ENCODE measurements around the gene TMEM52. TPM values are rescaled to one million over a fixed set of nuclear protein-coding genes. Genes with fewer than 3 reads are reported as not detected.

The TMEM52 gene
- total and polyA plus RNA-seq, 2 of the 13 experiments (the other 11 are each of a cell fraction or from before 2014, with no cell fraction given) = 13.2 to 18.7 TPM

DNA sequence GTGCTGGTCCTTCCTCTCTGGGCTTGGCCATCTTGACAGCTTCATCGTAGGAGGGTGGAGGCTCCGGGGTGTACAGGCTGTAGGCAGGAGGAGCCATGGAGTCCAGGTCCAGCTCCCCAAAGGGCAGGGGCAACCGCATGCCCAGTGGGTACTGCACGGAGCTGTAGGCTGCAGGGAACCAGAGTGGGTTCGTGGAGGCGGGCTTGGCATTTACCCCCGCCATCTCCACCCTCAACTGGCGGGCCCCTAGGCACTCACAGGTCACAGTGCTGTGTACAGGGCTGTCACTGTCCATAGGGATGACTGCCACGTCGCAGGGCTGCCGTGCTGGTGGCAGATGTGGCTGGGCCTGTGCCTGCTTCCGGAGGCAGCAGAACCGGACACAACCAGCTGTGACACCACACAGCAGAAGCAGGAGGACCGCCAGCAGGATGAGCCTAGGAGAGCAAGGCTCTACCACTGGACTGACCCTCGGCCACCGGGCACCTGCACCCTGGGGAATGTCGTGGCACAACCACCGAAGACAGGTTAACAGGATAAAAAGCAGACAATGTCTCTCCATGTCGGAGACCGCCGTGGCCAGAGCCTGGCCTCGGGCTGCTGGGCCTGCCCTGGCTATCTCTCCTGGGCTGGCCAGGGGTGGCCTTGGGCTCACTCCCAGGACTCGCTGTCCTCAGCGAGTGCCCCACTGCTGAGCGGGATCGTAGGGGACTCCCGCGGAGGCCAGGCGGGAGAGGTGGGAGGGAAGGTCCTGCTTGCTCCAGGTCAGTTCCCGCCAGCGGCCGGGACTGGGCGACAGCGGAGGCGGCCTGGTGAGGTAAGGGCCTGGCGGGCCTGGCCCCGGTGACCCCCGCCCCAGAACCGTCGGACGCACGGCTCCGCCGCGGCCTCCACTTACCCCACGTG lies 831 bp downstream of the TMEM52 start:
- CTCF ChIA-PET (ENCODE audit: low intra/inter-chr PET ratio, low total read pairs) = interaction anchor here (0.8 kb wide), 1 partner anchor 9 kb away, joined by 3 read pairs; no protein-coding TSS in a partner anchor
- intact Hi-C loops (cut with micrococcal nuclease; ENCODE audit: unreplicated experiment) (no loop called here), in situ Hi-C loops (cut with HindIII; ENCODE audit: extremely low pct_ligation_motif_present, low pct_unique_long_range_greater_than_20kb) (no loop called here)
- no peak for FAIRE-seq
- no peak for ATAC-seq
- H2AFZ ChIP-seq (ENCODE audit: low read length) = no peak overlapping the region
- no peaks in the 10 kb centered on the region for H3K36me3 ChIP-seq (replicated peaks in 1 of 2; ENCODE audit: control insufficient read depth in 1 of 2, insufficient read depth in 2 of 2, low read length in 2 of 2)
- peak overlapping the region; percentile 49 to 75 (median 59); a peak in 5 of 6 replicates for H3K4me3 ChIP-seq (replicated peaks in 1 of 3; ENCODE audit: insufficient read depth in 1 of 3, low read depth in 2 of 3, low read length in 3 of 3)
- 66% methylated on average over 13 of the region's 46 CpGs for WGBS (ENCODE audit: low lambda C conversion rate)
- POLR2A ChIA-PET = interaction anchor here (1.1 kb wide), 1 partner anchor 10 kb away, joined by 3 read pairs; no protein-coding TSS in a partner anchor
- H3K9me3 ChIP-seq (ENCODE audit: low read length) = no peaks in the 10 kb centered on the region
- H3K27me3 ChIP-seq (ENCODE audit: control insufficient read depth in 1 of 2, insufficient read depth in 2 of 2, low read length in 2 of 2) = peaks cover 5 to 17% of the 10 kb centered on the region in 2 experiments; a peak in 4 of 5 replicates
- H4K20me1 ChIP-seq (ENCODE audit: insufficient read depth, low read length) = no peaks in the 10 kb centered on the region
- H3K9ac ChIP-seq (ENCODE audit: insufficient read depth, low read depth, low read length) = peak overlapping the region; percentile 74
- H3K27ac ChIP-seq (ENCODE audit: extremely low read length, insufficient read depth, low read length) = peak overlapping the region; percentile 70
- no peaks in the 10 kb centered on the region for H3K79me2 ChIP-seq (ENCODE audit: insufficient read depth, low read length)
- H3K4me1 ChIP-seq (ENCODE audit: insufficient read depth, low read length) = peaks cover 68% of the 10 kb centered on the region
- DNase-seq (ENCODE audit: low spot score) = no peak
- peak overlapping the region; percentile 65 for H3K4me2 ChIP-seq (ENCODE audit: low read depth, low read length)
- BruUV-seq (replicated peaks) = no TSS peak
- TF ChIP-seq PHF8 (CRISPR knock-in tag; IDR thresholded peaks at IDR 0.05) (peak; percentile 47; the same call in 1 of the 2 replicates), DNMT1 (CRISPR knock-in tag; IDR thresholded peaks at IDR 0.05) (peak; percentile 81), THAP11 (CRISPR knock-in tag; IDR thresholded peaks at IDR 0.05) (no peak), MYNN (CRISPR knock-in tag; IDR thresholded peaks at IDR 0.05; ENCODE audit: low read depth) (no peak), FOXC1 (CRISPR knock-in tag; IDR thresholded peaks at IDR 0.05; ENCODE audit: borderline replicate concordance) (no peak), CCDC6 (CRISPR knock-in tag; IDR thresholded peaks at IDR 0.05) (0 out of 2 replicates have a peak, but pooled peaks have one; percentile 53), ZNF263 (CRISPR knock-in tag; IDR thresholded peaks at IDR 0.05) (peak; percentile 21; the same call in 1 of the 2 replicates), ZFP37 (CRISPR knock-in tag; IDR thresholded peaks at IDR 0.05; ENCODE audit: borderline replicate concordance) (no peak), ZNF792 (CRISPR knock-in tag; IDR thresholded peaks at IDR 0.05) (no peak), ATF7-NPFF (CRISPR knock-in tag; IDR thresholded peaks at IDR 0.05; ENCODE audit: low read depth) (no peak), RBFOX2 (IDR thresholded peaks at IDR 0.05; ENCODE audit: low read depth, low read length) (no peak), MAF1 (CRISPR knock-in tag; IDR thresholded peaks at IDR 0.05; ENCODE audit: borderline replicate concordance) (no peak), ZSCAN21 (CRISPR knock-in tag; IDR thresholded peaks at IDR 0.05; ENCODE audit: borderline replicate concordance) (0 out of 2 replicates have a peak, but pooled peaks have one; percentile 9)
- TF ChIP-seq, protein P1, sequence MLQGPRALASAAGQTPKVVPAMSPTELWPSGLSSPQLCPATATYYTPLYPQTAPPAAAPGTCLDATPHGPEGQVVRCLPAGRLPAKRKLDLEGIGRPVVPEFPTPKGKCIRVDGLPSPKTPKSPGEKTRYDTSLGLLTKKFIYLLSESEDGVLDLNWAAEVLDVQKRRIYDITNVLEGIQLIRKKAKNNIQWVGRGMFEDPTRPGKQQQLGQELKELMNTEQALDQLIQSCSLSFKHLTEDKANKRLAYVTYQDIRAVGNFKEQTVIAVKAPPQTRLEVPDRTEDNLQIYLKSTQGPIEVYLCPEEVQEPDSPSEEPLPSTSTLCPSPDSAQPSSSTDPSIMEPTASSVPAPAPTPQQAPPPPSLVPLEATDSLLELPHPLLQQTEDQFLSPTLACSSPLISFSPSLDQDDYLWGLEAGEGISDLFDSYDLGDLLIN (CRISPR knock-in tag; IDR thresholded peaks at IDR 0.05; ENCODE audit: borderline replicate concordance) = no peak
- TF ChIP-seq, protein P2, sequence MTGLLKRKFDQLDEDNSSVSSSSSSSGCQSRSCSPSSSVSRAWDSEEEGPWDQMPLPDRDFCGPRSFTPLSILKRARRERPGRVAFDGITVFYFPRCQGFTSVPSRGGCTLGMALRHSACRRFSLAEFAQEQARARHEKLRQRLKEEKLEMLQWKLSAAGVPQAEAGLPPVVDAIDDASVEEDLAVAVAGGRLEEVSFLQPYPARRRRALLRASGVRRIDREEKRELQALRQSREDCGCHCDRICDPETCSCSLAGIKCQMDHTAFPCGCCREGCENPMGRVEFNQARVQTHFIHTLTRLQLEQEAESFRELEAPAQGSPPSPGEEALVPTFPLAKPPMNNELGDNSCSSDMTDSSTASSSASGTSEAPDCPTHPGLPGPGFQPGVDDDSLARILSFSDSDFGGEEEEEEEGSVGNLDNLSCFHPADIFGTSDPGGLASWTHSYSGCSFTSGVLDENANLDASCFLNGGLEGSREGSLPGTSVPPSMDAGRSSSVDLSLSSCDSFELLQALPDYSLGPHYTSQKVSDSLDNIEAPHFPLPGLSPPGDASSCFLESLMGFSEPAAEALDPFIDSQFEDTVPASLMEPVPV (CRISPR knock-in tag; IDR thresholded peaks at IDR 0.05) = 0 out of 2 replicates have a peak, but pooled peaks have one; percentile 55
- TF ChIP-seq, protein P3, sequence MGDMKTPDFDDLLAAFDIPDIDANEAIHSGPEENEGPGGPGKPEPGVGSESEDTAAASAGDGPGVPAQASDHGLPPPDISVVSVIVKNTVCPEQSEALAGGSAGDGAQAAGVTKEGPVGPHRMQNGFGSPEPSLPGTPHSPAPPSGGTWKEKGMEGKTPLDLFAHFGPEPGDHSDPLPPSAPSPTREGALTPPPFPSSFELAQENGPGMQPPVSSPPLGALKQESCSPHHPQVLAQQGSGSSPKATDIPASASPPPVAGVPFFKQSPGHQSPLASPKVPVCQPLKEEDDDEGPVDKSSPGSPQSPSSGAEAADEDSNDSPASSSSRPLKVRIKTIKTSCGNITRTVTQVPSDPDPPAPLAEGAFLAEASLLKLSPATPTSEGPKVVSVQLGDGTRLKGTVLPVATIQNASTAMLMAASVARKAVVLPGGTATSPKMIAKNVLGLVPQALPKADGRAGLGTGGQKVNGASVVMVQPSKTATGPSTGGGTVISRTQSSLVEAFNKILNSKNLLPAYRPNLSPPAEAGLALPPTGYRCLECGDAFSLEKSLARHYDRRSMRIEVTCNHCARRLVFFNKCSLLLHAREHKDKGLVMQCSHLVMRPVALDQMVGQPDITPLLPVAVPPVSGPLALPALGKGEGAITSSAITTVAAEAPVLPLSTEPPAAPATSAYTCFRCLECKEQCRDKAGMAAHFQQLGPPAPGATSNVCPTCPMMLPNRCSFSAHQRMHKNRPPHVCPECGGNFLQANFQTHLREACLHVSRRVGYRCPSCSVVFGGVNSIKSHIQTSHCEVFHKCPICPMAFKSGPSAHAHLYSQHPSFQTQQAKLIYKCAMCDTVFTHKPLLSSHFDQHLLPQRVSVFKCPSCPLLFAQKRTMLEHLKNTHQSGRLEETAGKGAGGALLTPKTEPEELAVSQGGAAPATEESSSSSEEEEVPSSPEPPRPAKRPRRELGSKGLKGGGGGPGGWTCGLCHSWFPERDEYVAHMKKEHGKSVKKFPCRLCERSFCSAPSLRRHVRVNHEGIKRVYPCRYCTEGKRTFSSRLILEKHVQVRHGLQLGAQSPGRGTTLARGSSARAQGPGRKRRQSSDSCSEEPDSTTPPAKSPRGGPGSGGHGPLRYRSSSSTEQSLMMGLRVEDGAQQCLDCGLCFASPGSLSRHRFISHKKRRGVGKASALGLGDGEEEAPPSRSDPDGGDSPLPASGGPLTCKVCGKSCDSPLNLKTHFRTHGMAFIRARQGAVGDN (CRISPR knock-in tag; IDR thresholded peaks at IDR 0.05) = peak; percentile 78
